ENCODE measurements around the gene SHANK2.

DNA sequence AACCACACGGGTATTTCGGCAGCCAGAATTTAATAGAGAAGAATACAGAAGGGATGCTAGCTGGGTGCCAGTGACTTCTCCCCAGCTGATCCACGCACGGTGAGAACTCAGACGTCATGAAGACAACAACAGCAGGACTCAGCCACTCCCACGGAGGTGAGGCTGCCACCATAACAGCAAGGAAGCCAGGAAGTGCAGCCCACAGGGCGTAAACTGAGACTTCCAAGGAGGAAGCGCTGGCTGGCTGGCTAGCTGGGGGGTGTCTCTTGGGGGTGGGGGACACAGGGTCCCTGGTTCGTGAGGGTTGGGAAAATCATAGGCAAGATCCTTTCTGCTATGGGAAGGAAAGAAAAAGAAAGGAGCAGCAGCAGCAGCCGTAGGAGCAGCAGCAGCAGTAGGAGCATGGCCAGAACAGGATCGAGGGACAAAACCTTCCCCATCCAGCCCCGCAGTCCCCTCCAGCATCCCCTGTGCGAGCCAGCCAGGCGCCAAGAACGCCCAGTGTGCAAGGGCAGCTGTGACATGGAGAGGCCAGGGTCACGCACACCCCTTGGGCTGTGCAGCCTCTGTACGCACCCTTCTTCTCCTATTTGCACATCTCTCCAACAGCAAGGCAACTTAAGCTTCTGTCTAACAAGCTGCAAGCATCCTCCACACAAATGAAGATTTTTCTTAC lies 49.6 kb upstream of the SHANK2 start:
- TF ChIP-seq, protein P1, sequence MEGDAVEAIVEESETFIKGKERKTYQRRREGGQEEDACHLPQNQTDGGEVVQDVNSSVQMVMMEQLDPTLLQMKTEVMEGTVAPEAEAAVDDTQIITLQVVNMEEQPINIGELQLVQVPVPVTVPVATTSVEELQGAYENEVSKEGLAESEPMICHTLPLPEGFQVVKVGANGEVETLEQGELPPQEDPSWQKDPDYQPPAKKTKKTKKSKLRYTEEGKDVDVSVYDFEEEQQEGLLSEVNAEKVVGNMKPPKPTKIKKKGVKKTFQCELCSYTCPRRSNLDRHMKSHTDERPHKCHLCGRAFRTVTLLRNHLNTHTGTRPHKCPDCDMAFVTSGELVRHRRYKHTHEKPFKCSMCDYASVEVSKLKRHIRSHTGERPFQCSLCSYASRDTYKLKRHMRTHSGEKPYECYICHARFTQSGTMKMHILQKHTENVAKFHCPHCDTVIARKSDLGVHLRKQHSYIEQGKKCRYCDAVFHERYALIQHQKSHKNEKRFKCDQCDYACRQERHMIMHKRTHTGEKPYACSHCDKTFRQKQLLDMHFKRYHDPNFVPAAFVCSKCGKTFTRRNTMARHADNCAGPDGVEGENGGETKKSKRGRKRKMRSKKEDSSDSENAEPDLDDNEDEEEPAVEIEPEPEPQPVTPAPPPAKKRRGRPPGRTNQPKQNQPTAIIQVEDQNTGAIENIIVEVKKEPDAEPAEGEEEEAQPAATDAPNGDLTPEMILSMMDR (conservative IDR thresholded peaks at IDR 0.05; ENCODE audit: low read depth, low read length), result no peak
- no peak for TF ChIP-seq EZH2 (IDR thresholded peaks at IDR 0.05; ENCODE audit: borderline replicate concordance, low read depth, low read length, poor library complexity, severe bottlenecking)
